ENCODE measurements around the gene CALML3.

- TF ChIP-seq REST (IDR thresholded peaks at IDR 0.05; ENCODE audit: insufficient read depth in 1 of 2, low read depth in 2 of 2, low read length in 1 of 2) (no peak), POLR2AphosphoS5 (IDR thresholded peaks at IDR 0.05; ENCODE audit: low read depth, low read length) (no peak), CTCF (IDR thresholded peaks at IDR 0.05) (no peak), TCF7L2 (IDR thresholded peaks at IDR 0.05; ENCODE audit: low read depth, low read length) (no peak)
Measured at GRCh38 chr10:5514226-5514850, 10.4 kb upstream of the CALML3 start.
